Stimulated activated naive CD8-positive, alpha-beta T cell treated with anti-CD3 and anti-CD28 coated beads, Interleukin-15, amount 100 ng/mL, for 72 hours (primary cell): ENCODE results near the gene USP3.
"Not testable (repeated sequence)": the region's sequence is repeated elsewhere in the genome, so short reads cannot be mapped to it uniquely, and the experiment has no call there.

ENCODE experiments used
- ATAC-seq: fragments of 150-1000 bp; cut with Tn5 transposase; 2 replicates; pipeline ENCODE4 v1.10.0; 2021; ENCODE audit warnings: mild to moderate bottlenecking, moderate library complexity
- DNase-seq, 2 donors: peaks; one replicate each; pipeline ENCODE4 v3.0.0; 2021 to 2022
- H3K27ac Mint-ChIP-seq, 2 donors: one replicate each; pipeline ENCODE4 v1.8.0; 2022; ENCODE audit warnings: mild to moderate bottlenecking in 2 of 2, mixed read lengths in 2 of 2, moderate library complexity in 2 of 2
- H3K27me3 Mint-ChIP-seq: one replicate; pipeline ENCODE4 v1.8.0; 2022; ENCODE audit warnings: mixed read lengths
- H3K4me1 Mint-ChIP-seq: one replicate; pipeline ENCODE4 v1.8.0; 2022; ENCODE audit warnings: mild to moderate bottlenecking, mixed read lengths
- H3K4me3 Mint-ChIP-seq, 2 donors: one replicate each; pipeline ENCODE4 v1.8.0; 2022; ENCODE audit warnings: mild to moderate bottlenecking in 2 of 2, mixed read lengths in 2 of 2, moderate library complexity in 1 of 2
- H3K9me3 Mint-ChIP-seq, 2 donors: one replicate each; pipeline ENCODE4 v1.8.0; 2022; ENCODE audit warnings: mixed read lengths in 2 of 2

Gene USP3

DNA sequence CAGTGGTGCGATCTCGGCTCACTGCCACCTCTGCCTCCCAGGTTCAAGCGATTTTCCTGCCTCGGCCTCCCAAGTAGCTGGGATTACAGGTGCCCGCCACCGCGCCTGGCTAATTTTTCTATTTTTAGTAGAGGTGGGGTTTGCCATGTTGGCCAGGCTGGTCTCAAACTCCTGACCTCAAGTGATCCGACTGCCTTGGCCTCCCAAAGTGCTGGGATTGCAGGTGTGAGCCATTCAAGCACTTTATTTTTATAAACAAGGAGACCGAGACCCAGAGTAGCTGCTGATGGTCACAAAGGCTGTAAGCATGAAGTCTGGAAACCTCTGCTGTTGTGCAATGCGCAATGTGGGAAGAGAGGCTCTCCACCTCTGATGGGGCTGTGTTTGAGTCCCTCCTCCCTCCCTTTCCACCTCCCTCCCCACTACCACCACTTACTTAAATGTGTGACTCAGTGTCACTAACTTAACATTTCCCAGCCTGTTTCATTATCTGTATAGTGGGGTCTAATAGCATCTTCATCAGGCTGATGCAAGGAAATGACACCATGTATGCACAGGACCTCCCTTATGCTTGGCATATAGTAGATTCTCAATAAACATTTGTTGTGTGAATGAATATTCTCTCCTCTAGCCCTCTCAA lies 16.5 kb upstream of the USP3 start:
- H3K27me3 Mint-ChIP-seq, H3K4me3 Mint-ChIP-seq, DNase-seq, H3K9me3 Mint-ChIP-seq, ATAC-seq: not testable (repeated sequence)
- H3K4me1 Mint-ChIP-seq, result peaks cover 77% of the 10 kb centered on the region
- H3K27ac Mint-ChIP-seq, result peak overlapping the region in 1 of 2 donors; percentile 59

DNA sequence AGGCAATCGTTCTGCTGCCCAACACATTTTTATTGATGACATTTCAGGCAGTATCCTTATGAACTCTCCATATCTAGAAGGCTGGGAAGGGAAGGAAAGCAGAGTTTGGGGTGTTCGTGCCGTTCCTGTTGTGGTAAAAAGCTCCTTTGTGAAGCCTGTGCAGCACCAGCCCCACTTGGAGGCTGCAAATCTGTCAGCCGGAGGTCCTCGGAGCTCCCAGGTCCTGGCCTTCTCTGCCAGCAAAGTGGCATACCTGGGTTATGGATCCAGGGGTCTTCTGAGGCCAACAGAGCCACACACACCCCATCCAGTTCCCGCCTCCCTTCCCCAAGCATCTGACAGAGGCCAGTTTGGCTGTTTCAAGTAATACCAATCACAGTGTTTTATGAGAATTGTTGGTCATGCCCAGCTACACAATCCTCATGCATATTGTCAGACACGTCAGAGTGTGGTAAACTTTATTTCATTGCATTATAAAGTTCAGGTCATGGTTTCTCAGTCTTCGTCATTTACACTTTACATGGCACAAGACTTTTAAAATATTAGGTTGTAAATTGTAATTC lies 15.9 kb upstream of the USP3 start:
- Mint-ChIP-seq H3K27ac (no peak overlapping the region), H3K27me3 (no peaks in the 10 kb centered on the region), H3K9me3 (no peaks in the 10 kb centered on the region), H3K4me3 (no peak overlapping the region), H3K4me1 (peaks cover 71% of the 10 kb centered on the region)
- ATAC-seq, result no peak
- DNase-seq, result no peak

DNA sequence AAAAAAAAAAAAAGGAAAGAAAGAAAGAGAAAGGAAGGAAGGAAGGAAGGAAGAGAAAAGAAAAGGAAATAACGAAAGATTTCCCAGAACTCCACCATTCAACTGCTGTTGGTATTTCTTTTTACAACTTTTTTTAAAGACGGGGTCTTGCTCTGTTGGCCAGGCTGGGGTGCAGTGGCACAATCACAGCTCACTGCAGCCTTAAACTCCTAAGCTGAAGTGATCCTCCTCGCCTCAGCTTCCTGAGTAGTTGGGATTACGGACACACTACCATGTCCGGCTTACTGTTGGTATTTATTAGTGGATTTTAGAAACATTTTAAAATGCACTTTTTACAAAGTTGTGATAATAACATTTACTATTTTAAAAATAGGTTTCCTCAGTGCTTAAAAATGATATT lies 15.0 kb upstream of the USP3 start:
- Mint-ChIP-seq H3K4me1 (peaks cover 62% of the 10 kb centered on the region), H3K4me3 (peak overlapping the region in 1 of 2 donors; percentile 12), H3K27me3 (no peaks in the 10 kb centered on the region), H3K9me3 (no peaks in the 10 kb centered on the region), H3K27ac (no peak overlapping the region)
- DNase-seq (no peak), ATAC-seq (no peak)

DNA sequence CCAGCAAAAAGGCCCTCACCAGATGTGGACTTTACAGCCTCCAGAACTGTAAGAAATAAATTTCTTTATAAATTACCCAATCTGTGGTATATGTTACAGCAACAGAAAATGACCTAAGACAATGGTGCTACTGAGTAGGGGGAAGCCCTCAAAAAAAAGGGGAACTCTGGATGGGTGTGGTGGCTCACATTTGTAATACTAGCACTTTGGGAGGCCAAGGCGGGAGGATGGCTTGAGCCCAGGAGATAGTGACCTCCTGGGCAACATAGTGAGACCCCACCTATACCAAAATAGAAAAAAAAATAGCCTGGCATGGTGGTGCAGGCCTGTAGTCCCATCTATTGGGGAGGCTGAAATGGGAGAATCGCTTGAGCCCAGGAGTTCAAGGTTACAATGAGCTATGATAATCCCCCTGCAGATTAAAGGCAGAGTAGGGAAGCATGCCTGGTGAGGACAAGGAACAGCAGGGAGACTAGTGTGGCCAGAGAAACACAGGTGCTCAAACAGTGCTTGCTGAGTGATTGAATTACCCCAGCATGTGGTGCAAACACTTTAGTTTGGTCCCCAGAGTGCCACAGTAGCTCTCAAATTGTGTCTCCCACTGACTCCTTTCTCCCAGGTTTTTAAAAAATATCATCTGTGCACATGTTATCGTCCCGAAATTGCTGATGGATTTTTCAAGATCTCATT lies 13.9 kb upstream of the USP3 start:
- DNase-seq (peak in 1 of 2 donors; percentile 28), ATAC-seq (peak; percentile 61)
- Mint-ChIP-seq H3K4me3 (no peak overlapping the region), H3K4me1 (peaks cover 51% of the 10 kb centered on the region), H3K27me3 (no peaks in the 10 kb centered on the region), H3K9me3 (no peaks in the 10 kb centered on the region), H3K27ac (peak overlapping the region in 1 of 2 donors; percentile 80)

DNA sequence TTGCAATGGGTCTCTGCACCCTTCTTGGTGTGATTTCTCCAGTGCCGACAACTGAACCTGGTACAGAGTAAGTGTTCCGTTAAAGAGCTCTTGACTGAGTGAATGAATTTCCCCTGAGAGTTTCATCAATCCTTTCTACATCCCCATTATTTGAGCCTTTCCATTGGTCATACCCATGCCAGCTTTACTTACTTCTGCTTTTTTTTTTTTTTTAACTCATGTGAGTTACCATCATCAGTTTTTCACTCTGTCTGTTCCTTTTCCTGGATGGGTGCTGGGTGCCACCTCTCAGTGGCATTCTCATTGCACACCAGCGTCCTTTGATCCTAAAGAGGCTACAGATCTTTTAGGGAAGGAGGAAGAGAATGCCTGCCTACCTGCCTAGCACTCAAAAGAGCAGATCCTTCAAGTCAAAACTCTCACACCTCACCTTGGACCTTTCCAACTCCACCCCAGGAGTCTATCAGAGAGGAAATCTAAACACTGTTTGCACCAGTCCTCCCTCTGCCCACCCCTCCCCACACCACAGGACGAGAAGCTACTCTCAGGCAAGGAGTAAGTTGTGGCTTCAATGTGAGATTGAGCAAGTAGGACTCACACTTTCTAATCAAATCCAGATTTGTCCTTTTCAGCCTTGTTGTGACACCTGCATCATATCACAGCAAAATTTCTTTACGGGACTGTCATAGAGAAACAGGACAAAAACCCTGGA lies 13.1 kb upstream of the USP3 start:
- peak overlapping the region in 1 of 2 donors; percentile 41 for H3K27ac Mint-ChIP-seq
- H3K9me3 Mint-ChIP-seq, result no peaks in the 10 kb centered on the region
- ATAC-seq, result no peak
- no peaks in the 10 kb centered on the region for H3K27me3 Mint-ChIP-seq
- H3K4me1 Mint-ChIP-seq, result peaks cover 43% of the 10 kb centered on the region
- no peak for DNase-seq
- H3K4me3 Mint-ChIP-seq, result no peak overlapping the region

DNA sequence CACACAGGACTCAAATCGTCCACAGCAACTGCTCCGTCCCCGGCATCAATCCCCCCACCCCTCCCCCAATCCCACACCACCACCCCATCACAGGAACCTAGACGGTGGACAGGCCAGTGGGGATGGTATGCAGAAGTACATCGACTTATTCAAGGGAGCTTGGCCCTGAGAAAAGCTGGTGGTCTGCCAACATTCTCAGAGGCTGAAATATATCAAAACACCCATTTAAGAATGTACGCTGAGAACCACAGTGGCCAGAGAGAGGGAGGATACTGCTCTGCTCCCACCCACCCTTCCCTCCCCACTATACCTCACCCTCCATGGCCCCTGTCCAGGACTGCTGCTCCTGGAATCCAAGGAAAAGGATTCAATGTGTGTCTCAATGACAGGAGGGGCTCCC lies 12.4 kb upstream of the USP3 start:
- Mint-ChIP-seq H3K9me3 (no peaks in the 10 kb centered on the region), H3K27ac (peak overlapping the region in 1 of 2 donors; percentile 71), H3K27me3 (no peaks in the 10 kb centered on the region), H3K4me3 (no peak overlapping the region), H3K4me1 (peaks cover 36% of the 10 kb centered on the region)
- ATAC-seq (no peak), DNase-seq (no peak)

DNA sequence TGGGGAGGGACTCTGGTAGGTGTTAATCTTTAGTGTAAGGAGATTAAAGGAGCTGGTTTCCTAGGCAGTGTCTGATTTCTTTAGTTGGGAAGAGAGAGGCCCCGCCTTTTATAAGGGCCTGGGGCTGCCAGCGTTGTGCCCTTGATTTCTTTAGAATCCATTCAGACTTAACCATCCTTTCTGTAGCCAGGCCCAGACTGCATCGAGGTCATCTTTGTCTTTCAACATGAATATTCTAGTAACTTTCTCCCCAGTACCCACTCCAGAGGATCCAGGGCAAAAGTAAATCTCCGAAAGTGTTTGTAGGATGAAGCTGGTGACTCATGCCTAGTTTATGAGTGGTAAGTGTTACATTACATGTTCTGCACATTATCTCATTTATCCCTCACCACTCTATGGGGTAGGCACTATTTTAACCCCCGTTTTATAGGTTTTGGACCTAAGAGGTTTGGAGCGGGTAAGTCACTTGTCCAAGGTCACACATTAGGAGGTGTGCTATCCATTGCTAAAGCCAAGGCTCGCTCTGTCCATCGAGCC lies 11.8 kb upstream of the USP3 start:
- Mint-ChIP-seq H3K4me3 (no peak overlapping the region), H3K9me3 (no peaks in the 10 kb centered on the region), H3K27me3 (no peaks in the 10 kb centered on the region), H3K4me1 (peaks cover 30% of the 10 kb centered on the region), H3K27ac (no peak overlapping the region)
- DNase-seq (no peak), ATAC-seq (no peak)

DNA sequence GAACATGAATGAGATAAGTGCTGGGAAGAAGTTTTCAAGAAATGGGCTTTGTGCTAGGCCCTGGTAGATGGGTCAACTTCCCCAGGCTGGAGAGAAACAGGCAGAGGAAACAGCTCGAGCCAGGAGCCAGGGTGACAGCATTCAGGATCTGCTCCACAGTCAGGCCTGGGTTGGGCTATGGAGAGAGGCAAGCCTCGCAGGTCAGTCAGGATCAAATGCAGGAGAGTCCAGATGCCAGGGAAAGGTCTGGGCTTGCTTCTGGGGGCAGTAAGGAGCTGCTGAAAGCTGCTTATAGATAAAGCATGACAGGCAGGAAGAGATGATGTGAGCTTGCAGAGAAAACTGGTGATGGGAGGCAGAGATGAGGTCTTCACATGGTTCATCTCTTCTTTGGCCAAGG lies 11.0 kb upstream of the USP3 start:
- H3K27ac Mint-ChIP-seq, result peak overlapping the region; percentile 14 to 81
- no peak for DNase-seq
- no peaks in the 10 kb centered on the region for H3K27me3 Mint-ChIP-seq
- no peaks in the 10 kb centered on the region for H3K9me3 Mint-ChIP-seq
- peaks cover 24% of the 10 kb centered on the region for H3K4me1 Mint-ChIP-seq
- peak overlapping the region; percentile 13 to 14 for H3K4me3 Mint-ChIP-seq
- no peak for ATAC-seq

DNA sequence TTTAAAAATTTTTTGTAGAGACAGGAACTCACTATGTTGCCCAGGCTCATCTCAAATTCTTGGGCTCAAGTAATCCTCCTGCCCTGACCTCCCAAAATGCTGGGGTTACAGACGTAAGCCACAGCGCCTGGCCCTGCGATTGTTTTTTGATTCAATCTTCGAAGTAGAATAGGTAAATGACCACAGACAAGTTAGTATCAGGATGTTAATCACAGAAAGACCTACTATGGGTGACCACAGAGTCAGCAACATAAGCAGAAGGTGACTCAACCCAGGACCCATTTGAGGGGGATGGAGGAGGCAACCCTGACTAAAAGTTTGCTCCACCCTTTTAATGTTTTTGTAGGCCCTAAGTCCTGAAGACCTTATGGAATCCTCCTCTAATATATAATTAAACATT lies 10.0 kb upstream of the USP3 start:
- H3K4me1 Mint-ChIP-seq, result peaks cover 22% of the 10 kb centered on the region
- H3K4me3 Mint-ChIP-seq, result peak overlapping the region in 1 of 2 donors; percentile 51
- no peaks in the 10 kb centered on the region for H3K9me3 Mint-ChIP-seq
- peak overlapping the region; percentile 28 to 43 for H3K27ac Mint-ChIP-seq
- peak; percentile 63 for ATAC-seq
- peak; percentile 40 to 62 for DNase-seq
- no peaks in the 10 kb centered on the region for H3K27me3 Mint-ChIP-seq

DNA sequence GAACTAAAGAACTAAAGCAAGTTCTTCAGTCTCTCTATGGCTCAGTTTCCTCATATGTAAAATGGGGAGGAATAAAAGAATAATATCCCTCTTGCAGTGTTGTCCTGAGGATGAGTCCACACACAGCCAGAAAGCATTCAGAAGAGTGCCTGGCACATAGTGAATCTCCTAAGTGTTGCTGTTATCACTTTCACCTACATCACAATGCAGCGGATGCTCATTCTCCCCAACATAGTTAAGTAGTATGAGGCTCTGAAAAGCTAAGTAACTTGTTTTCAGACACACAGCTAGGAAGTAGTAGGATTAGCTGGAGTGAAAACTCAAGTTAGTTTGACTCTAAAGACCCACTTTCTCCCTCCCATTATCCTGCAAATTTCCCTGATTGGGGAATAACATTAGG lies 9.1 kb upstream of the USP3 start:
- Mint-ChIP-seq H3K27me3 (no peaks in the 10 kb centered on the region), H3K4me1 (peaks cover 19% of the 10 kb centered on the region), H3K9me3 (no peaks in the 10 kb centered on the region), H3K4me3 (peak overlapping the region in 1 of 2 donors; percentile 31), H3K27ac (no peak overlapping the region)
- DNase-seq (no peak), ATAC-seq (no peak)

DNA sequence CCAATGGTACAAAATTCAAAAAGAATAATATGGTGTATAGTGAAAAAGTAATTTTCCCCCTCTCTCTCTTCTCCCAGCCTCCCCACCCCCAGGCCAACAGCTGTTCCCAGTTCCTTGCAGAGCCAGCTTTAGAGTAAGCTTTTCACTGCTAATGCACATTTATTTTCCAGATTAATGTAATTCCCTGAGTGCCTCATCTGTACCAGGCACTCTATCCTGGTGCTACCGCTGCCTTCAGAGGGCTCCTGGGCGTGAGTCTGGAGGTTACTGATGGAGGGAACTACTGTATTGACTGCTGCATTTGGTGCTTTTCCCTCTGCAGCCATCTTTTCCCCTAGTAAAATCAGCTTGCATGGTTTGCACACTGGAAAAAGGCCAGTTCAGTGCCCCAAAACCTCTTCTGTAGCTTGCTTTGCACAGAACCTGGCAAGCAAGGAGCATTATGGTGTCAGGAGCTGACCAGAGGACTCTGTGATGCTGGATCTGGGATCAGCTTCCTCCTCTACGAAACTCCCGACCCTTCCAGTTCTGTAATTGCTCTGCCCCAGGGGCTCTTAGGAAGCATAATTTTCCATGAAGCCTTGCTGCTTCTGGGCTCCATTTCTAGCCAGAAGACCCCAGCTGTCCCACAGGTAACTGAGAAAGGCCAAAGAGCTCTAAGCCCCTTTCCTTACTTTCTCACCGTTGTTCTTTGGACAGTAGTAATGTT lies 8.5 kb upstream of the USP3 start:
- Mint-ChIP-seq H3K27me3 (no peaks in the 10 kb centered on the region), H3K4me1 (peaks cover 13% of the 10 kb centered on the region), H3K27ac (no peak overlapping the region), H3K9me3 (no peaks in the 10 kb centered on the region), H3K4me3 (peak overlapping the region in 1 of 2 donors; percentile 24)
- no peak for DNase-seq
- no peak for ATAC-seq

DNA sequence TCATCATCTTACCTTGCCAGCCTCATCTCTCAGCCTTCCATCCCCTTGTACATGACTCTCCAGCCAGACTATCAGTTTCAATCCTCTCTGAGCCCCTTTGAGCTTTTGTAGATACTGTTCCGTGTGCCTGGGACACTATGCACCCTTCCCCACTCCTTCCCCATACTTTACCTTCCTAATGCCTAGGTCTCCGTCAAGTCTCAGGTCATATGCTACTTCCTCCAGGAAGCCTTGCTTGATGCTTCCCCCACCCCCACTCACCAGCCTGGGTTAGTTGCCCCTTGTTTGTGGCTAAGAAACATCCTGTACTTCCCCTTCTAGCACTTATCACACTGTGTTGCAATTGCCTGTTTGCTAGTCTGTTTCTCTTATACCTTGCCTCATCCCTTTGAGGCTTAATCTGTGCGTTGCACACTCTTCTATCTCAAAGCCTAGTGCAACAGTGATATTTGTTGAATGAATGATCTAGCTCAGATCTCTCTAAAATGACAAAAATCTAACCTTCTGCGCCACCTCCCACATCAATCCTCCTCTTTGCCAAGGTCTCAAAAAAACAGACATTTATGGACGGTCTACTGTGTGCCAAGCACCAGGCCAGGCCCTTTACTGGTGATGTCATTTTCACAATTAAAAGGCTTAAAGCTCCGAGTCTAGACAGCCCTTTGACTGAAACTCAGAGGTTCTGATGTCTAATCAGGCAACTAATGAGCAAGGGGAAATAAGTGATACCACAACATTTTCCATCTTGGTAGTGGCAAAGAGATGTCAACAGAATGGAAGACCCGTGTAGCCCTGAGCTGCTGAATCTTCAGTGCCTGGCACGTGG lies 6.5 kb upstream of the USP3 start:
- Mint-ChIP-seq H3K4me3 (no peak overlapping the region), H3K27me3 (no peaks in the 10 kb centered on the region), H3K27ac (no peak overlapping the region), H3K4me1 (no peaks in the 10 kb centered on the region), H3K9me3 (no peaks in the 10 kb centered on the region)
- peak; percentile 80 for ATAC-seq
- peak; percentile 60 to 76 for DNase-seq

DNA sequence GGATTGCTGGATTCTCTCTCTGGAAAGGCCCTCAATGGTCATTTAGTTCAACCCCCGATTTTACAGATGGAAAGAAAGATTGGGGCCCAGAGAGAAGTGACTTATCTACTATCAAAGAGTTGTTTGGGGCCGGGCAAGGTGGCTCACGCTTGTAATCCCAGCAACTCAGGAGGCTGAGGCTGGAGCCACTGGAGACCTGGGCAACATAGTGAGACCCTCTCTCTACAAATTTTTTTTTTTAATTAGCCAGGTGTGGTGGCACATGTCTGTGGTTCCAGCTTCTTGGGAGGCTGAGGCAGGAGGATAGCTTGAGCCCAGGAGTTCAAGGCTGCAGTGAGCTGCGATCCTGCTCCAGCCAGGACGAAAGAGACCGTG lies 5.2 kb upstream of the USP3 start:
- Mint-ChIP-seq H3K27me3 (no peaks in the 10 kb centered on the region), H3K27ac (peak overlapping the region in 1 of 2 donors; percentile 37), H3K4me3 (peak overlapping the region in 1 of 2 donors; percentile 3), H3K4me1 (no peaks in the 10 kb centered on the region), H3K9me3 (no peaks in the 10 kb centered on the region)
- DNase-seq (no peak), ATAC-seq (no peak)

DNA sequence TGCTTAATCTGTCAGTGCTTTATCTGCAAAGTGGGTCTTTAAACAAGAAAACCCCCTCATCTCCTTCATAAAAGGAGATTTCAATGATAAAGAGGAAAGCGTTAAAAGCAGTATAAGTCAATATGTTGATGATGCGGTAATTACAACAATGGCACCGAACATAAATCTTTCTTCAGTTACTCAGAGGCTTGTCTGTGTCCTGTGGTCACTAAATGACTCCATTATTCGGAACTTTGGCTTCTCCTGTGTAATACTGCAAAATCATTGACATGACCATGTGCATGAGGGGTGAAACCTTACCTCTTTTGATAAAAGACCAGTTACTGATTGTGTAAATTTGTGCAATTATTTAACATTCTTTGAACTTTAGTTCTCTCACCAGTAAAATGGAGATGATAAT lies 4.8 kb upstream of the USP3 start:
- Mint-ChIP-seq H3K27me3 (no peaks in the 10 kb centered on the region), H3K9me3 (no peaks in the 10 kb centered on the region), H3K4me1 (no peaks in the 10 kb centered on the region), H3K4me3 (peak overlapping the region in 1 of 2 donors; percentile 14), H3K27ac (no peak overlapping the region)
- DNase-seq (no peak), ATAC-seq (no peak)
